Spleen (tissue), 11 donors: ENCODE results near the gene TJP3. TPM values are rescaled to one million over a fixed set of nuclear protein-coding genes. Genes with fewer than 3 reads are reported as not detected.

Experiments
- DNase-seq: peaks from one replicate; pipeline ENCODE4 v3.0.0-alpha.2; 2020
- H3K27ac ChIP-seq, 8 donors: fragments of 200-600 bp; sonication (generic) in 7 of 8; 1 replicate in 4 of 8; 2 replicates in 4 of 8; pipeline versions ENCODE4 v1.5.0 to v1.8.0; 2016 to 2021; ENCODE audit warnings: inconsistent platforms in 4 of 8, mild to moderate bottlenecking in 4 of 8, moderate library complexity in 1 of 8
- H3K27me3 ChIP-seq, 7 donors: fragments of 200-600 bp; sonication (generic) in 6 of 7; replicated peaks in 1 of 7; 1 replicate in 4 of 7; 2 replicates in 3 of 7; pipeline versions ENCODE4 v1.5.0 to v1.8.0; 2016 to 2021; ENCODE audit warnings: inconsistent platforms in 3 of 7, mild to moderate bottlenecking in 1 of 7
- H3K36me3 ChIP-seq, 6 donors: fragments of 200-600 bp; sonication (generic) in 5 of 6; 1 replicate in 4 of 6; 2 replicates in 2 of 6; pipeline versions ENCODE4 v1.5.0 to v1.8.0; 2016 to 2021; ENCODE audit warnings: inconsistent platforms in 2 of 6
- H3K4me1 ChIP-seq, 6 donors: fragments of 200-600 bp; sonication (generic) in 5 of 6; 1 replicate in 3 of 6; 2 replicates in 3 of 6; pipeline versions ENCODE4 v1.5.0 to v1.8.0; 2016 to 2021; ENCODE audit warnings: inconsistent platforms in 3 of 6
- H3K4me3 ChIP-seq, 8 donors: fragments of 200-600 bp; sonication (generic) in 7 of 8; 1 replicate in 4 of 8; 2 replicates in 4 of 8; pipeline versions ENCODE4 v1.5.0 to v1.8.0; 2016 to 2021; ENCODE audit warnings: inconsistent platforms in 4 of 8, mild to moderate bottlenecking in 4 of 8, moderate library complexity in 2 of 8
- H3K9me3 ChIP-seq, 8 donors: fragments of 200-600 bp; sonication (generic) in 7 of 8; 1 replicate in 4 of 8; 2 replicates in 4 of 8; pipeline versions ENCODE4 v1.5.0 to v1.8.0; 2016 to 2021; ENCODE audit warnings: inconsistent platforms in 4 of 8
- CTCF ChIP-seq, 11 experiments: fragments of 200-600 bp in 7 of 11; fragments of 450-650 bp in 4 of 11; sonication (generic) in 4 of 11; IDR thresholded peaks in 8 of 11; conservative IDR thresholded peaks in 3 of 11; 1 replicate in 7 of 11; 2 replicates in 4 of 11; pipeline versions ENCODE4 v1.4.0 to v1.8.0; 2016 to 2021; ENCODE audit warnings: antibody characterized with exemption in 11 of 11, inconsistent platforms in 4 of 11, mild to moderate bottlenecking in 1 of 11
- POLR2A ChIP-seq, 3 donors: fragments of 450-650 bp; IDR thresholded peaks; one replicate each; pipeline ENCODE4 v1.5.1; 2017; ENCODE audit warnings: antibody characterized with exemption in 3 of 3, mild to moderate bottlenecking in 1 of 3
- POLR2AphosphoS5 ChIP-seq, 3 donors: sonication (generic); formaldehyde crosslinking; IDR thresholded peaks; one replicate each; pipeline ENCODE4 v1.5.1; 2017; ENCODE audit warnings: antibody characterized with exemption in 3 of 3
- WGBS, 5 donors: extraction: QIAGEN DNeasy Blood & Tissue Kit in 3 of 5; methylation state at CpG; one replicate each; pipeline versions ENCODE4 v1.1.5 to v1.1.7; 2013 to 2018; 5-methylcytosine and 5-hydroxymethylcytosine counted together
- intact Hi-C: fragments of 100-400 bp; cut with DNase I; formaldehyde crosslinking; loops from one replicate; pipeline ENCODE4 v1.15.0; 2023; ENCODE audit warnings: low total_unique reads
- polyA plus RNA-seq, 3 donors: library from polyadenylated mRNA; stranded (reverse); fragments of 200-250 nt; gene quantifications; one replicate each; pipeline ENCODE4 v1.2.1, GENCODE V29; 2013
- total RNA-seq, 7 donors: library from RNA; depleted of rRNA in 3 of 7; stranded (reverse); fragments of >200 nt in 3 of 7; fragmentation: NEBNext Ultra II Directional in 4 of 7; extraction: Animal tissue kit (Norgen Biotek cat#: 25700) in 4 of 7; gene quantifications; one replicate each; pipeline versions ENCODE4 v1.1.0 to v1.2.1, GENCODE V29; 2016 to 2021
- donor health status: healthy with polysubstance abuse.
- donor health status: DM: no; HTN: no; CAD: no; lungs with moderate emphysema.
- donor health status: DM: no; HTN: no; CAD: no.
- donor health status: Bipolar disorder and iron deficiency.
- donor health status: healthy.
- donor health status: DM: no; HTN: no; CAD: no.
- donor health status: DM: yes; HTN: yes; CAD: no.

Gene TJP3
- total and polyA plus RNA-seq, 10 donors = 0.39 to 9.0 (median 2.3) TPM

- 91 to 95% (median 94%) methylated on average over 16 of the region's 16 CpGs for WGBS, 5 donors
- no peak overlapping the region for H3K4me3 ChIP-seq
- no peak for TF ChIP-seq CTCF (IDR thresholded peaks at IDR 0.05 in 8 of 11, conservative IDR thresholded peaks at IDR 0.05 in 3 of 11)
- TF ChIP-seq POLR2A (IDR thresholded peaks at IDR 0.05) = no peak
- no peak for TF ChIP-seq POLR2AphosphoS5 (IDR thresholded peaks at IDR 0.05)
- peaks cover 0 to 40% (median 1%) of the 10 kb centered on the region in 6 donors for H3K36me3 ChIP-seq
- H3K27ac ChIP-seq = no peak overlapping the region
- DNase-seq = no peak
- H3K4me1 ChIP-seq = peaks cover 0 to 74% (median 29%) of the 10 kb centered on the region in 6 donors
- no peaks in the 10 kb centered on the region for H3K9me3 ChIP-seq
- H3K27me3 ChIP-seq = no peaks in the 10 kb centered on the region
- intact Hi-C loops = no loop called here
Measured at GRCh38 chr19:3691372-3691716, 16.8 kb upstream of the TJP3 start.

GRCh38 chr19:3691726-3692125 lies 16.5 kb upstream of the TJP3 start:
- 94 to 97% (median 96%) methylated on average over 18 of the region's 18 CpGs for WGBS, 5 donors
- Histone ChIP-seq H3K36me3 (peaks cover 0 to 40% (median 1%) of the 10 kb centered on the region in 6 donors), H3K4me1 (peaks cover 0 to 71% (median 28%) of the 10 kb centered on the region in 6 donors), H3K4me3 (no peak overlapping the region), H3K9me3 (no peaks in the 10 kb centered on the region), H3K27me3 (no peaks in the 10 kb centered on the region), H3K27ac (no peak overlapping the region)
- intact Hi-C loops = no loop called here
- no peak for DNase-seq
- TF ChIP-seq POLR2AphosphoS5 (IDR thresholded peaks at IDR 0.05) (no peak), POLR2A (IDR thresholded peaks at IDR 0.05) (no peak), CTCF (IDR thresholded peaks at IDR 0.05 in 8 of 11, conservative IDR thresholded peaks at IDR 0.05 in 3 of 11) (no peak)

- Histone ChIP-seq H3K36me3 (peaks cover 0 to 40% (median 1%) of the 10 kb centered on the region in 6 donors), H3K27ac (no peak overlapping the region), H3K27me3 (no peaks in the 10 kb centered on the region), H3K9me3 (no peaks in the 10 kb centered on the region), H3K4me3 (no peak overlapping the region), H3K4me1 (peaks cover 0 to 71% (median 22%) of the 10 kb centered on the region in 6 donors)
- intact Hi-C loops = no loop called here
- no peak for DNase-seq
- WGBS, 5 donors = 88 to 94% (median 90%) methylated on average over 19 to 25 of the region's 25 CpGs
- no peak for TF ChIP-seq POLR2AphosphoS5 (IDR thresholded peaks at IDR 0.05)
- peak; percentile 28 to 76 (median 63) for TF ChIP-seq CTCF (IDR thresholded peaks at IDR 0.05 in 8 of 11, conservative IDR thresholded peaks at IDR 0.05 in 3 of 11)
Measured at GRCh38 chr19:3692141-3693024, 15.8 kb upstream of the TJP3 start.
